Thyroid gland (tissue), 4 donors: ENCODE results near the gene ADAMTS20.

Experiments used
- POLR2A ChIP-seq, 2 donors: fragments of 450-650 bp; IDR thresholded peaks; one replicate each; pipeline ENCODE4 v1.6.1; 2017; ENCODE audit warnings: antibody characterized with exemption in 2 of 2, mild to moderate bottlenecking in 2 of 2, moderate library complexity in 1 of 2
- TF ChIP-seq, protein P1 (sequence below), 6 experiments: fragments of 200-600 bp in 3 of 6; fragments of 450-650 bp in 3 of 6; sonication (generic) in 3 of 6; IDR thresholded peaks; one replicate each; pipeline ENCODE4 v1.5.1; 2016 to 2019; ENCODE audit warnings: antibody characterized with exemption in 6 of 6, mild to moderate bottlenecking in 2 of 6, inconsistent platforms in 1 of 6, moderate library complexity in 1 of 6

GRCh38 chr12:43381879-43382278 is 170.1 kb downstream of the ADAMTS20 start:
- TF ChIP-seq, protein P1, sequence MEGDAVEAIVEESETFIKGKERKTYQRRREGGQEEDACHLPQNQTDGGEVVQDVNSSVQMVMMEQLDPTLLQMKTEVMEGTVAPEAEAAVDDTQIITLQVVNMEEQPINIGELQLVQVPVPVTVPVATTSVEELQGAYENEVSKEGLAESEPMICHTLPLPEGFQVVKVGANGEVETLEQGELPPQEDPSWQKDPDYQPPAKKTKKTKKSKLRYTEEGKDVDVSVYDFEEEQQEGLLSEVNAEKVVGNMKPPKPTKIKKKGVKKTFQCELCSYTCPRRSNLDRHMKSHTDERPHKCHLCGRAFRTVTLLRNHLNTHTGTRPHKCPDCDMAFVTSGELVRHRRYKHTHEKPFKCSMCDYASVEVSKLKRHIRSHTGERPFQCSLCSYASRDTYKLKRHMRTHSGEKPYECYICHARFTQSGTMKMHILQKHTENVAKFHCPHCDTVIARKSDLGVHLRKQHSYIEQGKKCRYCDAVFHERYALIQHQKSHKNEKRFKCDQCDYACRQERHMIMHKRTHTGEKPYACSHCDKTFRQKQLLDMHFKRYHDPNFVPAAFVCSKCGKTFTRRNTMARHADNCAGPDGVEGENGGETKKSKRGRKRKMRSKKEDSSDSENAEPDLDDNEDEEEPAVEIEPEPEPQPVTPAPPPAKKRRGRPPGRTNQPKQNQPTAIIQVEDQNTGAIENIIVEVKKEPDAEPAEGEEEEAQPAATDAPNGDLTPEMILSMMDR (IDR thresholded peaks at IDR 0.05), result no peak
- no peak for TF ChIP-seq POLR2A (IDR thresholded peaks at IDR 0.05)
